GM23338 (cell line): ENCODE measurements around the gene BCKDHA.

Experiments used
- CREB1 ChIP-seq: fragments of 250-450 bp; sonication (Bioruptor Pico); IDR thresholded peaks from 2 replicates; pipeline ENCODE4 v1.5.0; 2020; ENCODE audit warnings: low read depth, mild to moderate bottlenecking, moderate library complexity
- CTCF ChIP-seq, 2 experiments: fragments of 200-600 bp in 1 of 2; sonication (generic) in 1 of 2; conservative IDR thresholded peaks; 2 replicates each; pipeline versions ENCODE4 v1.5.1 to v1.6.1; 2016 to 2017; ENCODE audit warnings: antibody characterized with exemption in 2 of 2, low read depth in 2 of 2, mild to moderate bottlenecking in 2 of 2, moderate library complexity in 1 of 2
- ETS1 ChIP-seq: IDR thresholded peaks from 2 replicates; pipeline ENCODE4 v1.6.1; 2016; ENCODE audit warnings: antibody characterized with exemption
- EZH2 ChIP-seq: fragments of 200-600 bp; sonication (generic); IDR thresholded peaks from one replicate; pipeline ENCODE4 v1.8.0; 2017; ENCODE audit warnings: antibody characterized with exemption, mild to moderate bottlenecking, low read depth; ENCODE audit not compliant: unreplicated experiment
- EZH2phosphoT487 ChIP-seq: fragments of 200-600 bp; sonication (generic); IDR thresholded peaks from one replicate; pipeline ENCODE4 v1.8.1; 2018; ENCODE audit warnings: antibody characterized with exemption; ENCODE audit not compliant: unreplicated experiment
- JUNB ChIP-seq: IDR thresholded peaks from one replicate; pipeline ENCODE4 v1.6.1; 2016; ENCODE audit warnings: antibody characterized with exemption; ENCODE audit not compliant: unreplicated experiment
- NANOG ChIP-seq: IDR thresholded peaks from 2 replicates; pipeline ENCODE4 v1.6.1; 2016; ENCODE audit warnings: antibody characterized with exemption, borderline replicate concordance
- POLR2AphosphoS5 ChIP-seq: IDR thresholded peaks from 2 replicates; pipeline ENCODE4 v1.6.1; 2016; ENCODE audit warnings: antibody characterized with exemption, low read depth
- REST ChIP-seq: IDR thresholded peaks from one replicate; pipeline ENCODE4 v1.6.1; 2018; ENCODE audit warnings: antibody characterized with exemption; ENCODE audit not compliant: unreplicated experiment
- ZNF331 ChIP-seq: fragments of 250-450 bp; sonication (Bioruptor Pico); IDR thresholded peaks from 2 replicates; pipeline ENCODE4 v1.5.0; 2020; ENCODE audit warnings: low read depth, mild to moderate bottlenecking, moderate library complexity
- ZNF462 ChIP-seq: fragments of 250-450 bp; sonication (Bioruptor Pico); IDR thresholded peaks from 2 replicates; pipeline ENCODE4 v1.5.0; 2020; ENCODE audit warnings: mild to moderate bottlenecking, moderate library complexity

GRCh38 chr19:41366089-41366488, 31.5 kb upstream of the BCKDHA start:
- peak; percentile 27 to 48 for TF ChIP-seq CTCF (conservative IDR thresholded peaks at IDR 0.05; ENCODE audit: low read depth in 2 of 2)
- TF ChIP-seq POLR2AphosphoS5: no peak
- no peak for TF ChIP-seq EZH2phosphoT487
- no peak for TF ChIP-seq JUNB
- no peak for TF ChIP-seq EZH2
- TF ChIP-seq REST: no peak
- no peak for TF ChIP-seq ZNF331 (CRISPR knock-in tag)
- TF ChIP-seq CREB1 (CRISPR knock-in tag): no peak
- no peak for TF ChIP-seq ZNF462 (CRISPR knock-in tag)
- TF ChIP-seq NANOG: no peak
- TF ChIP-seq ETS1: no peak
